ENCODE data around the gene FBXW7.

DNA sequence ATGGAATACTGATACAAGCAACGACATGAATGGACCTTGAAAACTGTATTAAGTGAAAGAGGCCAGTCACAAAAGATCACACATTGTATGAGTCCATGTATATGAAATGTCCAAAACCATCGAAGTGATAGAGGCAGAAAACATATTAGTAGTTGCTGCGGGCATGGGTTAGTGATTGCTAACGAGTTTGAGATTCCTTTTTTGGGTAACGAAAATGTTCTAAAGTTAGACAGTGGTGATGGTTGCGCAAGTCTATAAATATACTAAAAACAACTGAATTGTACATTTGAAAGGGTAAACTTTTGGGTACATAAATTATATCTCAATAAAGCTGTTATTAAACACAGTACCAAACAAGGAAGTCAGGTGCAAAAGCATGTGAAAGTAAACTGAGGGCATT lies 234.5 kb downstream of the FBXW7 start:
- TF ChIP-seq, protein P1, sequence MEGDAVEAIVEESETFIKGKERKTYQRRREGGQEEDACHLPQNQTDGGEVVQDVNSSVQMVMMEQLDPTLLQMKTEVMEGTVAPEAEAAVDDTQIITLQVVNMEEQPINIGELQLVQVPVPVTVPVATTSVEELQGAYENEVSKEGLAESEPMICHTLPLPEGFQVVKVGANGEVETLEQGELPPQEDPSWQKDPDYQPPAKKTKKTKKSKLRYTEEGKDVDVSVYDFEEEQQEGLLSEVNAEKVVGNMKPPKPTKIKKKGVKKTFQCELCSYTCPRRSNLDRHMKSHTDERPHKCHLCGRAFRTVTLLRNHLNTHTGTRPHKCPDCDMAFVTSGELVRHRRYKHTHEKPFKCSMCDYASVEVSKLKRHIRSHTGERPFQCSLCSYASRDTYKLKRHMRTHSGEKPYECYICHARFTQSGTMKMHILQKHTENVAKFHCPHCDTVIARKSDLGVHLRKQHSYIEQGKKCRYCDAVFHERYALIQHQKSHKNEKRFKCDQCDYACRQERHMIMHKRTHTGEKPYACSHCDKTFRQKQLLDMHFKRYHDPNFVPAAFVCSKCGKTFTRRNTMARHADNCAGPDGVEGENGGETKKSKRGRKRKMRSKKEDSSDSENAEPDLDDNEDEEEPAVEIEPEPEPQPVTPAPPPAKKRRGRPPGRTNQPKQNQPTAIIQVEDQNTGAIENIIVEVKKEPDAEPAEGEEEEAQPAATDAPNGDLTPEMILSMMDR (tag by site-specific recombination; IDR thresholded peaks at IDR 0.05): no peak
- TF ChIP-seq ZNF837 (tag by site-specific recombination; IDR thresholded peaks at IDR 0.05): no peak
- no peak for TF ChIP-seq ZBTB48 (tag by site-specific recombination; IDR thresholded peaks at IDR 0.05)
- TF ChIP-seq, protein P2, sequence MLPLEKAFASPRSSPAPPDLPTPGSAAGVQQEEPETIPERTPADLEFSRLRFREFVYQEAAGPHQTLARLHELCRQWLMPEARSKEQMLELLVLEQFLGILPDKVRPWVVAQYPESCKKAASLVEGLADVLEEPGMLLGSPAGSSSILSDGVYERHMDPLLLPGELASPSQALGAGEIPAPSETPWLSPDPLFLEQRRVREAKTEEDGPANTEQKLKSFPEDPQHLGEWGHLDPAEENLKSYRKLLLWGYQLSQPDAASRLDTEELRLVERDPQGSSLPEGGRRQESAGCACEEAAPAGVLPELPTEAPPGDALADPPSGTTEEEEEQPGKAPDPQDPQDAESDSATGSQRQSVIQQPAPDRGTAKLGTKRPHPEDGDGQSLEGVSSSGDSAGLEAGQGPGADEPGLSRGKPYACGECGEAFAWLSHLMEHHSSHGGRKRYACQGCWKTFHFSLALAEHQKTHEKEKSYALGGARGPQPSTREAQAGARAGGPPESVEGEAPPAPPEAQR (tag by site-specific recombination; IDR thresholded peaks at IDR 0.05): no peak
- no peak for TF ChIP-seq GLI4 (tag by site-specific recombination; IDR thresholded peaks at IDR 0.05)
